Amygdala (tissue), 56 donors: Measurements from ENCODE around the gene DDAH2.
A peak's percentile ranks its signal among the peaks of the same experiment; 100 is the strongest.
"Not testable (repeated sequence)": the region's sequence is repeated elsewhere in the genome, so short reads cannot be mapped to it uniquely, and the experiment has no call there.

Experiments used
- DNase-seq, 56 donors: peaks; one replicate each; lab custom pipeline; 2025; lab: John Stamatoyannopoulos, UW

The DDAH2 gene

DNA sequence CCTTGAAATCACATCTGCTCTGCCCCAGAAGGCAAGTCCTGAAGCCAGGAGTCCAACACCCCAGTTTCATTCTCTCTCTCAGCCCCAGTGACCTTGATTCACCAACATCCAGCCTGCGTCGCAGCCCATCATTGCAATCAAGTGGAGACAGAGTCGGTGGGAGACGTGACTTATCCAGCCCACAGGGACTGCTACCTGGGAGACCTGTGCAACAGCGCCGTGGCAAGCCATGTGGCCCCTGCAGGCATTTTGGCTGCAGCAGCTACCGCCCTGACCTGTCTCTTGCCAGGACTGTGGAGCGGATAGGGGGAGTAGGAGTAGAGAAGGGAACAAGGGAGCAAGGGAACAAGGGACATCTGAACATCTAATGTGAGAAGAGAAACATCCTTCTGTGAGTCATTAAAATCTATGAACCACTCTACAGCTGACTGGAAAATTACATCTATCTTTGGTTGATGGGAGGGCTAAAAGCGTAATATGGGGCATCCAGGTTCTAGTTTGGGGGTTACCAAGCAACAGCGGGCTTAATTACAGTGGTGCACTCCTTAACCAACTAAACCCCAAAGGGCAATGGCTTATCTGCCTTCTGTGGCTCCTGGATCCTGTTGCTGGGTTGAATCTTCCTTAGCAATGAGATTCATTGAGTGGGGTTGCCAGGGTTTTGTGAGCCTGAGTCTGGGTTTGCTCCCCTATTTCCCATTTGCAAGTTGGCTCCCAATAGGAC is 11.4 kb downstream of the DDAH2 start:
- DNase-seq = no peak

DNA sequence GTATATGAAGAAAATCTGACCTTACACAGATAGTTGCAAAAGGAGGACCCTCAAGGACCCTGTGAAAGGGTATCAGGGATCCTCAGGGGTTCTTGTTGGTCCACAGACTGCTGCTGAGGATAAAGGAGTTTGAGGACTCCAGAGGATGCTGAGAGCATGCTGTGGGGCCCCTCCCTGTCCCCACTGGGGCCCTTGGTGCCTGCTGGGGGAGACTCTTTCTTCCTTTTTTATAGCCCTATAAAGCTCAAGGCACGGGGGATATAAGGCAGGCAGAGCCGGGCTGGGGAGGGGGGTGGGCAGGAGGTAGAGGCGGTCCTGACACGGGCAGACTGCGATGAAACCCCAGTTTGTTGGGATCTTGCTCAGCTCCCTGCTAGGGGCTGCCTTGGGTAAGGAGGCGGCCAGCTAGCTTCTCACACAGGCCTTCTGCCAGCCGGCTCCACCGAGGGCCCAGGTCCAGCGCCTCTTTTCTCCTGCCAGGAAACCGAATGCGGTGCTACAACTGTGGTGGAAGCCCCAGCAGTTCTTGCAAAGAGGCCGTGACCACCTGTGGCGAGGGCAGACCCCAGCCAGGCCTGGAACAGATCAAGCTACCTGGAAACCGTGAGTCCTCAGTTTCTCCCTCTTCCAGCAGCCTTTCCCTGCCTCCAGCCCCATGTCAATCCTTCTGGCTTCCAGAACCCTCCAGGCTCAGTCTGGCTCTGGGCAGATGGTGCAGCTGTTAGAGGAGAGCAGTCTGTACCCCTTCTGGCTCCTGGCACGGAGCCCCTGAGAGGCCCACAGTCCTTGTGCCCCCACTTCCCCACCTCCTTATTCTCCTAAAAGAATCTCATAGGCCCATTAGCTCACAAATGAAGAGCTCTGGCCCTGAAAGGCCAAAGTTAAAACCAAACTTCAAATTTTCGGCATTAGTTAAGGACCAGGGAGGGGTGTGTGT is 13.8 kb downstream of the DDAH2 start, which contains the start of gene LY6G6D:
Gene LY6G6D (plus strand): TSS at position 327 of the 937 bp plus-strand sequence. CDS start 8 bp downstream, at position 335.
- peak in 1 of 56 donors; percentile 15 for DNase-seq

DNA sequence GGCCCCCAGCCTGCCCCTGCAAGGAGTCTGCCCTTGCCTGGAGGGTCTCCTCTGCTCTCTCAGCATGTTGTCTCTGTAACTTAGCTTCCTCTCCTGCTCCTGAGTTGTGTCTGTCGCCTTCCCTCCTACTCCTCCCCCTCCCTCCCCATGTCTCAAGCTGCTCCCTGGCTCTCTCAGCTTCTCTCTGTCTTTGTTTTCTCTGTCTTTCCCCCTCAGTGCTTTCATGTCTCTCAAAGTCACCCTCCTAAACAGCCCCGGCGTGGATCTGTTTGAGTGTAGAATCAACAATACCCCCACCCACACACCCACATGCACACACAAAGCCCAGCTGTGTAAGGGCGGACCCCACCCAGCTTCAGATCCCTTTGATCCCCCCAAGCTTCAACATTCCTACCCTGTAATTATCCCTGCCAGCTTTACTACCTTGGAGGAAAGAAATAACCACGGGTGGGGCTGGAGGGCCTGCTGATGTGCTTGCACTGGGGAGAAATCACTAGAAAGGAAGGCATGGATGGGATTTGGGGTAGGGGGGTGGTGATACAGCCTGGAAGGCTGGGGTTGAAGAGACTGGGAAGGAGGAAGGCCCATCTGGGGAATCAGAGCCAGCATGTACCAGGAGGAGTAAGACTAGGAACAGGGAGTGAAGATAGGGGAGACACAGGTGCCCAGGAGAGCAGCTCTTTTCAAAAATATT is 15.0 kb downstream of the DDAH2 start:
- no peak for DNase-seq

GRCh38 chr6:31713465-31713864 is 15.6 kb downstream of the DDAH2 start:
- no peak for DNase-seq

DNA sequence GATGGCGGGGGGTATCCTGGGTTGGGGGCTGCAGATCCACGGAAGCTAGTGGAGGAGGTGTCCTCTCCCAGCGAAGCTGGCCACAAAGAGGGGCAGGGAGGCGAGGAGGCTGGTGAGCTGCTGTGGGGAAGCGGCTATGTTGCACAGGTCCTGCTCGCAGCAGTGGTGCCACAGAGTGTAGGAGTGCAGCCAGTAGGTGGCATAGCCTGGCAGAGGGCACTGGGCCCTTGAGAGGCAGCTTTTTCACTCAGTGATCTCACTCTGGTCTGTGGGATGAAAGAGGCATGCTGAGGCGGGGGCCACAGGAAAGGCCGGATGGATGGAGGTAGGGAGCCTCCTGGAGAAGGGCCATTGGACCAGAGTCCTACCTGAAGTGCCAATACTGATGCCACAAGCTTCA is 16.8 kb downstream of the DDAH2 start:
- no peak for DNase-seq

DNA sequence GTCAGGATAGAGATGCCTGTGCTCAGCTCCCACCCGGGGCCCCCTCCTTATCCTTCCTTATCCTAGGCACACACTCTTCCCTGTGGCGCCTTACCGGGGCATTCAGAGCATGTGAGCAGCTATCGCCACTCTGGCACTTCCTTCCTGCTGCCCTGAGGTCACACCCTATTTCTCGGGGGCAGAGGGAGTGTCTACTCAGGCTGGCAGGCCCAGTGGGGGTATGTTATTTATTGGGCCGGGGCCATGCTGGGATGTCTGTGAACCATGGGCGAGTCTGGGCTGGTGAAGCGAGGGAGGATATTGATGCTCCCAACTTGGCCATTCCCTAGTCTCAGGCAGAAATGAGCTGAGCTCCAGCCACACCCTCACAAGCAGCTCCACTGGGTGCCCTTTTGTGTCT is 17.9 kb downstream of the DDAH2 start:
- no peak for DNase-seq

DNA sequence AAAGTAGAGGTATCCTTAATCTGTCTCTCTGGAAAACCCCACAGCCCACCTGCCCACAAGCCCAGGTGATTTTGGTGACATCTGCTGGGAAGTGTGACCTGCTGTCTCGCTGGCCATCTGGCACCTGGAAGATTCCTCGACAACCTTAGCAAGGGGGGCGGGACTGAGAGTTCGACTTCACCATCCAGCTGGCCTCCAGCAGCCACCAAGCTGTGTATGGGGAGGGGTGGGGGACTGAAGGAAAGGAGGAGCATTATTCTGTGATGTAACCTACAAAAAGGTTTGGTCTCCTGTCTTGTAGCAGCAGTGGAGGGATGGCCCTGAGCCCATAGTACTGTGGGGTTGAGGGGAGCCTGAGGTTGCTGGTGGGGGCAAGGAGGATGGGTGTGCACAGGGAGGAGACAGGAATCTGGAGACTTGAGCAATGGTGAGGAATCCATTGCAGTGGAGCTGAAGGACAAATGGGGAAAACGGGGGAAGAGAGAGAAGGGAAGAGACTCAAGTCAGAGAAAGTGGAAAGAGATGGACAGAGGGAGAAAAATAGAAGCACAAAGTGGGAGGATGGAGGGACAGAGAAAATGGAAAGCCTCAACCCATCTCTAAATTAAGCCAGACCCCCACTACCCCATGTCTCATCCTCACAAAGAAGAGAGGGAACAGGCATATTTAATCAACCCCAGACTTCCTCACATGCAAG is 18.4 kb downstream of the DDAH2 start:
- no peak for DNase-seq

- DNase-seq = not testable (repeated sequence)
Measured at GRCh38 chr6:31709157-31709556, 19.9 kb downstream of the DDAH2 start.

DNA sequence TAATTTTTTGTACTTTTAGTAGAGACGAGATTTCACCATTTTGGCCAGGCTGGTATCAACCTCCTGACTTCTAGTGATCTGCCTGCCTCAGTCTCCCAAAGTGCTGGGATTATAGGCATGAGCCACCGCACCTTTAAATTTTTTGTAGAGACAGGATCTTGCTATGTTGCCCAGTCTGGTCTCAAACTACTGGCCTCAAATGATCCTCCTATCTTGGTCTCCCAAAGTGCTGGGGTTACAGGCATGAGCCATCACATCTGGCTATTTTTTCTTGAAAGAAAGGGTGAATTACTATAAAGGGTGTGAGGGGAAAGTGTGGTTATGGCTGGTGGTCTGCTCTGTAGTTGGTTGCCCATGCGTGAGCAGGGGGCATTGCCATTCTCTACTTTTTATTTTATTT is 20.9 kb downstream of the DDAH2 start:
- no peak for DNase-seq

GRCh38 chr6:31707701-31708100 is 21.4 kb downstream of the DDAH2 start:
- DNase-seq = no peak

DNA sequence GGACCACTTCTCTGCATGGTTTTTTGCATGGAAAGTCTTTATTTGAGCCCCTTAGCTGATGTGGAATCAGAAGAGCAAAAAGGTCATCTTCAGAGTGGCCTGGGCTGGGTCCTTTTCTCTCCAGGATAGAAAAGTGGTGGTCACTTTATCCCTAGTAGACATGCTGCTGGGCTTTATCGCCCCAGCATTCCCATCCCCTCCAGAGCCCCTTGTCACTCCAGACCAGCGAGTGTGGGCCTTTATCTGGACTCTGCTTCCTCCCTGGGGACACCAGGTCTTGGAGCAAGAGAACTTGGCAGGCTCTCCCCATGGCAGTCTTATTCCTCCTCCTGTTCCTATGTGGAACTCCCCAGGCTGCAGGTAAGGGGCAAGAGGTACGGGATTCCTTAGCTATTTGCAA is 22.5 kb downstream of the DDAH2 start, which contains the start of gene LY6G6F:
Gene LY6G6F (plus strand): TSS at position 268 of the 400 bp plus-strand sequence. CDS start 41 bp downstream, at position 309.
- no peak for DNase-seq

GRCh38 chr6:31705931-31706330 is 23.2 kb downstream of the DDAH2 start:
- no peak for DNase-seq

GRCh38 chr6:31702819-31703716 is 26.0 kb downstream of the DDAH2 start, which contains the start of gene ABHD16A:
Gene ABHD16A, minus strand, starts transcription at chr6:31703324. Its CDS starts 43 bp downstream, at chr6:31703281.
- DNase-seq = peak; percentile 61 to 99 (median 96)

DNA sequence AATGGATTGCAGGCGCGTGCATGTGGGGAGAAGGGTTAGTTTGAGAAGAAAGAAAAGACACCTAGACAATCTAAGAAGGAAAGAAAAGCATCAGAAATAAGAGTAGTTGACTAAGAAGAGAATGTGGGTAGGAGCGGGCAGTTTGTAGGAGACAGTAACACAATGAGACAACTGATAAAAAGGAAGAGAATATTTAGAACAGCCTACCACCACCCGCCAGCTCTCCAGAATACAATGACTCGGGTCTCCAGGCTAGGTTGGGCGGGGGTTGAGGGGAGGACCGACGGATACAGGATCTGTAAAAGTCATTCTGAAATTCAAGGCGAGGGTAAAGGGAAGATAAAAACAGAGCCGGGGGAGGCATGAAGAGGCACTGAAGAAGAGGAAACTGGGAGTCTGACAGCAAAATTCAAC is 26.7 kb downstream of the DDAH2 start:
- peak in 2 of 56 donors; percentile 36 to 61 for DNase-seq

- no peak for DNase-seq
Measured at GRCh38 chr6:31701666-31702404, 27.3 kb downstream of the DDAH2 start.

DNA sequence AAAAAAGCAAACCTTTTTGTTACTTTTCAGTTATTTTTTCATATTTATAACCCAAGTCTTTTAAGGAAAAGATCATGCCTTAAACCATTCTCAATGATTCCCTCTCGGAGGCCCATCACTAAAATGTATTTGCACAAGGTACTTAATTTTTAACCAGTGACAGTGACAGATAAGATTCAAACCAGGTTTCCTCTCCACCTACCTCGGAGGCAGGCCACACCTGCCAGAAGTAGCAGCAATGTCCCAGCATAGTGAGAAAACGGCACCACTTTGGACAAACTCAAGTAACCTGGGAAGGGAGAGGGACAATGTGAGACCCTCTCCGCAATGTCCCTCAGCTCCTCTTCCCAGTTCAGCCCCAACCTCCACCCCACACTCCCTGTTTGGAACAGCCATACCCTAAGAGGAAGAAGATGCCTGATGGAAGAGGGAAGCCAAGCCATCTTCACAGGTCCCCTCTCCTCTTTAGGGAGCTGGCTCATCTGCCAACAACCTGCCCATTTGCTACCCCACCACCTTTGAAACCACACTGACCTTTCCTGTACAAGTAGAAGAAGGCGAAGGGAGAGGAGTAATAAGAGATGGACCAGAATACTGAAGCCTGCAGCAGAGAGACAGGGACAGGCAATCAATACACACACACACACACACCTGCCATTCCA is 28.2 kb downstream of the DDAH2 start:
- DNase-seq = no peak

DNA sequence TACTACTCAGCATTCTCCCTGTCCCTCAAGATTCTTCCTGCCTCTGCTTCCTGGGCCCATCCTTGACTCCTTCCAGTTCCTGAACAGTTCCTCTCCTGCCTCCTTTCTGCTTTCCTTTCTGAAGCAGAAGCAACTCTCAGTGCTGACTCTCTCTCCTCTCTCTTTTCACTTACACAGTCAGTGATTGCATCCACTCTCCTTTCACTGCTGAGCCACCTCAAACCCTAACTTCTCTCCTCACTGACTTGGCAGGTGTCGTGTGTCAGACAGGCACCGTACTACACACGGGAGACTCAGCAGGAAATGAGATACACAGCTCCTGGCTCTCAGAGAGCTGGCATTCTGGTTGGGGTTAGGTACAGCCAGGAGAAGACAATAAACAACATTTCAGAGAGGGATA is 31.5 kb downstream of the DDAH2 start:
- no peak for DNase-seq

- no peak for DNase-seq
Measured at GRCh38 chr6:31693535-31693934, 35.6 kb downstream of the DDAH2 start.
